ENCODE results near the gene SORBS2. TPM values are rescaled to one million over a fixed set of nuclear protein-coding genes. Genes with fewer than 3 reads are reported as not detected.

SORBS2 gene
- total RNA-seq, 4 donors from 2014 or later: 640 to 1,569 (median 1,016) TPM

- TF ChIP-seq POLR2AphosphoS5 (IDR thresholded peaks at IDR 0.05) (no peak), EP300 (IDR thresholded peaks at IDR 0.05) (no peak), POLR2A (IDR thresholded peaks at IDR 0.05) (no peak), CTCF (IDR thresholded peaks at IDR 0.05) (no peak)
- no peak overlapping the region for H3K4me3 ChIP-seq
- WGBS, 2 donors (ENCODE audit: low coverage in 1 of 2): 76 to 87% methylated on average over 5 of the region's 5 CpGs
- no peaks in the 10 kb centered on the region for H3K27me3 ChIP-seq
- ATAC-seq: no peak
- peaks cover 0 to 3% of the 10 kb centered on the region in 2 donors for H3K36me3 ChIP-seq
- H3K9me3 ChIP-seq: no peaks in the 10 kb centered on the region
- peaks cover 0 to 11% (median 0%) of the 10 kb centered on the region in 3 donors for H3K4me1 ChIP-seq
- H3K27ac ChIP-seq: no peak overlapping the region
Measured at GRCh38 chr4:185682236-185682635, 129.8 kb downstream of the SORBS2 start.

DNA sequence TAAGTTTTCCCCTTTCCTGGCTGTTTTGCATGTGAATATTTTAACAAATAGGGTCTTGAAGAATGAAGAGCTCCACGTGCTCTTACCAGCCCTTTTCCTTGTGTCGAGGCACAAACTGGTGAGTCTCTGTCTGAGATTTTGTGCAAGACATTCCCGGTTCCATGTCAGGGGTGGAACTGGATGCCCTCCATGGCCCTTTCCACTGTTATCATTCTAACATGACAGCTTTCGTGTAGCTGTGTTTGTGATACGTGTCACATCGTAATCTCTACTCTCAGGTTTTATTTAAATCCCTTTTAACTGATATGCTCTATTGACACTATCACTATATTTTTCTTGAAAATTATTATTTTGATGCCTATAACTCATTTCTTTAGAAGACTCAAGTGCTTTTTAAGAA is 130.4 kb downstream of the SORBS2 start:
- TF ChIP-seq POLR2AphosphoS5 (IDR thresholded peaks at IDR 0.05) (no peak), CTCF (IDR thresholded peaks at IDR 0.05) (no peak), EP300 (IDR thresholded peaks at IDR 0.05) (no peak), POLR2A (IDR thresholded peaks at IDR 0.05) (no peak)
- peaks cover 0 to 5% (median 0%) of the 10 kb centered on the region in 3 donors for H3K4me1 ChIP-seq
- H3K4me3 ChIP-seq: no peak overlapping the region
- no peaks in the 10 kb centered on the region for H3K9me3 ChIP-seq
- no peaks in the 10 kb centered on the region for H3K27me3 ChIP-seq
- WGBS, 2 donors (ENCODE audit: low coverage in 1 of 2): 84 to 93% methylated on average over 6 of the region's 6 CpGs
- no peak for ATAC-seq
- no peak overlapping the region for H3K27ac ChIP-seq
- peaks cover 0 to 9% of the 10 kb centered on the region in 2 donors for H3K36me3 ChIP-seq

- H3K9me3 ChIP-seq: no peaks in the 10 kb centered on the region
- H3K4me1 ChIP-seq: peaks cover 0 to 4% (median 0%) of the 10 kb centered on the region in 3 donors
- peaks cover 0 to 9% of the 10 kb centered on the region in 2 donors for H3K36me3 ChIP-seq
- 86 to 90% methylated on average over 6 to 7 of the region's 7 CpGs for WGBS, 2 donors (ENCODE audit: low coverage in 1 of 2)
- no peak for ATAC-seq
- H3K27ac ChIP-seq: no peak overlapping the region
- H3K27me3 ChIP-seq: no peaks in the 10 kb centered on the region
- no peak overlapping the region for H3K4me3 ChIP-seq
- no peak for TF ChIP-seq POLR2AphosphoS5 (IDR thresholded peaks at IDR 0.05)
- no peak for TF ChIP-seq CTCF (IDR thresholded peaks at IDR 0.05)
- no peak for TF ChIP-seq EP300 (IDR thresholded peaks at IDR 0.05)
- no peak for TF ChIP-seq POLR2A (IDR thresholded peaks at IDR 0.05)
Measured at GRCh38 chr4:185680617-185681016, 131.4 kb downstream of the SORBS2 start.

DNA sequence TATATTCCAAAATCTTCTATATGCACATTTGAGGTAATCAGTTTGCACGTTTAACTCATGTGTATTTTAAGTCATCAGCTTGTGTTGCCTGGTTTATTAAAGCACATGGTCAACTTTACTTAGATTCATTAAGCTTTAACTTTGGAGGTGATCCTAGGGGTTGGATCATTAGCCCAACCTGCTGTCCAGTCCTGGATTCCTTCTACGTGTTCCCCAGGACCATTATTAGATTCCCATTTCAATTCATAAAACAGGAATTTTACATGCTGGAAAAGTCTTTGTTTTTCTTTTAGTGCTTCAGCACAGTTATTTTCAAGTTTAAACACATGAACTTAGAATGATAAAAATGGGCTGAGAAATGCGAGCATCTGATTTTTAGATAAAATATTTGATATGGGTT is 132.5 kb downstream of the SORBS2 start:
- Histone ChIP-seq H3K4me3 (no peak overlapping the region), H3K27me3 (no peaks in the 10 kb centered on the region), H3K4me1 (no peaks in the 10 kb centered on the region), H3K9me3 (no peaks in the 10 kb centered on the region), H3K27ac (no peak overlapping the region), H3K36me3 (peaks cover 0 to 9% of the 10 kb centered on the region in 2 donors)
- TF ChIP-seq CTCF (IDR thresholded peaks at IDR 0.05) (no peak), POLR2A (IDR thresholded peaks at IDR 0.05) (no peak), EP300 (IDR thresholded peaks at IDR 0.05) (no peak), POLR2AphosphoS5 (IDR thresholded peaks at IDR 0.05) (no peak)
- ATAC-seq: no peak
- WGBS, 2 donors (ENCODE audit: low coverage in 1 of 2): 78 to 88% methylated on average over 3 of the region's 3 CpGs

GRCh38 chr4:185677637-185678314 is 134.2 kb downstream of the SORBS2 start:
- no peak for ATAC-seq
- H3K27me3 ChIP-seq: no peaks in the 10 kb centered on the region
- no peak overlapping the region for H3K27ac ChIP-seq
- WGBS, 2 donors (ENCODE audit: low coverage in 1 of 2): 78 to 91% methylated on average over 1 of the region's 1 CpG
- H3K4me3 ChIP-seq: no peak overlapping the region
- peaks cover 0 to 9% of the 10 kb centered on the region in 2 donors for H3K36me3 ChIP-seq
- no peak for TF ChIP-seq POLR2A (IDR thresholded peaks at IDR 0.05)
- H3K9me3 ChIP-seq: no peaks in the 10 kb centered on the region
- peaks cover 0 to 14% (median 3%) of the 10 kb centered on the region in 3 donors for H3K4me1 ChIP-seq

Measured in gastroesophageal sphincter (tissue), 4 donors.